ENCODE data around the gene MMP23B. TPM values are rescaled to one million over a fixed set of nuclear protein-coding genes. Genes with fewer than 3 reads are reported as not detected.
"Not testable (repeated sequence)": the region's sequence is repeated elsewhere in the genome, so short reads cannot be mapped to it uniquely, and the experiment has no call there.

The MMP23B gene
- total and polyA plus RNA-seq, 10 of the 15 experiments (the other 5 are each of a cell fraction or from before 2014, with no cell fraction given): 0.25 to 0.76 (median 0.34) TPM; not detected in 4

DNA sequence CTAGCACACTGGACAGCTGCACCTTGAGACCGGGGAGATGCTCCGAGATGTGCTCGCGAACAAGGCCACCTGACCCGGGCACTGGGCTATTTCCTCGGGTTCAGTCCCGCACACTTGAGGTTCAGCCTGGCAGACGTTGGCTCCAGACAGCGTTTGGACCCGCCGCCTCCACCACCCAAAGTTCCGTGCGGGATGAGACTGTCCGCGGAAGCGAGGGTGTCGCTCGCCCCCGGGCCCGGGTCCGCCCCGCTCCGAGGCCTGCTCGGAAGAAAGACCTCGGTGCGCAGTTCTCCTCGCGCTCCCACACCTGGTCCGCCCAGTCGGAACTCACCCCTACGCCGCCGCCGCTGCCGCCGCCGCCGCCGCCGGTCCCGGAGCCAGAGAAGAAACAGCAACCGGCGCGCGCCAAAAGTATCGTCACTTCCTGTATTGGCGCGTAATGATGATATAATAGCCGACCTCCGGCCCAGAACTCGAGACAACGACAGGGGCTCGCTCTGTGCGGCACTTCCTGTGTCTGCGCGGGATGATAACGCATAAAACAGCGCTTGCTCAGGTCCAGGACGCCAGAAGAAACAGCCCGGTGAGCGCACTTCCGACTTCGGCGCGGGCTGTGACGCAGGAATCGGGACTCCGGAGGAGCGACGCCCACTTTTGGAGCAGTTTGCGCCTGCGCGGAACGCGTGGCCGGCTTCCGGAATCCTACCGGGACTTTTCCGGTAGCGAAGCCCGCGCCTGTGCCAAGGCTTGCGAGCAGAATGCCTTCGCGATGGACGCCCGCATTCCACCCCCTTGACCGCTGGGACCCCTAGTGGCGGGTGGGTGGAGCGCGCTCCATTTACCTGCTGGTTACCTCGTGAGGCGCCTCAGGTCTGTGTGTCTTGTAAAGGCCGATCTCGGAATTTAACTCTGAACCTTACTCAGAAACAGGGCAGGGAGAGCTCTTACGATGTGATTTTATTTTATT, 26.9 kb downstream of the MMP23B start, which contains the start of gene CDK11B:
TSS of gene CDK11B (minus strand) at position 422 of the 967 bp plus-strand sequence. CDS start 1,519 bp downstream, outside the sequence.
- BruUV-seq (replicated peaks); in situ Hi-C loops (cut with MboI): not testable (repeated sequence)
- TF ChIP-seq POLR2AphosphoS5 (IDR thresholded peaks at IDR 0.05; ENCODE audit: low read length): 0 out of 2 replicates have a peak, but pooled peaks have one; percentile 52
- peak; percentile 93 for TF ChIP-seq GATAD2B (conservative IDR thresholded peaks at IDR 0.05; ENCODE audit: low read depth)
- TF ChIP-seq POU2F2 (IDR thresholded peaks at IDR 0.05; ENCODE audit: borderline replicate concordance, low read depth, low read length): peak; percentile 26; the same call in 1 of the 3 replicates
- peak; percentile 84 for TF ChIP-seq IKZF1 (conservative IDR thresholded peaks at IDR 0.05)
- TF ChIP-seq GABPA (IDR thresholded peaks at IDR 0.05; ENCODE audit: low read depth): peak; percentile 89
- TF ChIP-seq CBFB (IDR thresholded peaks at IDR 0.05; ENCODE audit: low read depth): peak; percentile 23; the same call in 1 of the 2 replicates
- TF ChIP-seq CREB1 (IDR thresholded peaks at IDR 0.05; ENCODE audit: low read depth): peak; percentile 98
- peak; percentile 79 for TF ChIP-seq KLF5 (IDR thresholded peaks at IDR 0.05; ENCODE audit: partially characterized antibody)
- 0 out of 2 replicates have a peak, but pooled peaks have one; percentile 21 for TF ChIP-seq RAD51 (IDR thresholded peaks at IDR 0.05)
- TF ChIP-seq RELA (IDR thresholded peaks at IDR 0.05; ENCODE audit: borderline replicate concordance, partially characterized antibody): peak; percentile 82
- TF ChIP-seq, protein P1, sequence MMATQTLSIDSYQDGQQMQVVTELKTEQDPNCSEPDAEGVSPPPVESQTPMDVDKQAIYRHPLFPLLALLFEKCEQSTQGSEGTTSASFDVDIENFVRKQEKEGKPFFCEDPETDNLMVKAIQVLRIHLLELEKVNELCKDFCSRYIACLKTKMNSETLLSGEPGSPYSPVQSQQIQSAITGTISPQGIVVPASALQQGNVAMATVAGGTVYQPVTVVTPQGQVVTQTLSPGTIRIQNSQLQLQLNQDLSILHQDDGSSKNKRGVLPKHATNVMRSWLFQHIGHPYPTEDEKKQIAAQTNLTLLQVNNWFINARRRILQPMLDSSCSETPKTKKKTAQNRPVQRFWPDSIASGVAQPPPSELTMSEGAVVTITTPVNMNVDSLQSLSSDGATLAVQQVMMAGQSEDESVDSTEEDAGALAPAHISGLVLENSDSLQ (IDR thresholded peaks at IDR 0.05): peak; percentile 15; the same call in 1 of the 2 replicates
- TF ChIP-seq, protein P2, sequence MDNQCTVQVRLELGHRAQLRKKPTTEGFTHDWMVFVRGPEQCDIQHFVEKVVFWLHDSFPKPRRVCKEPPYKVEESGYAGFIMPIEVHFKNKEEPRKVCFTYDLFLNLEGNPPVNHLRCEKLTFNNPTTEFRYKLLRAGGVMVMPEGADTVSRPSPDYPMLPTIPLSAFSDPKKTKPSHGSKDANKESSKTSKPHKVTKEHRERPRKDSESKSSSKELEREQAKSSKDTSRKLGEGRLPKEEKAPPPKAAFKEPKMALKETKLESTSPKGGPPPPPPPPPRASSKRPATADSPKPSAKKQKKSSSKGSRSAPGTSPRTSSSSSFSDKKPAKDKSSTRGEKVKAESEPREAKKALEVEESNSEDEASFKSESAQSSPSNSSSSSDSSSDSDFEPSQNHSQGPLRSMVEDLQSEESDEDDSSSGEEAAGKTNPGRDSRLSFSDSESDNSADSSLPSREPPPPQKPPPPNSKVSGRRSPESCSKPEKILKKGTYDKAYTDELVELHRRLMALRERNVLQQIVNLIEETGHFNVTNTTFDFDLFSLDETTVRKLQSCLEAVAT (IDR thresholded peaks at IDR 0.05): peak; percentile 90
- TF ChIP-seq, protein P3, sequence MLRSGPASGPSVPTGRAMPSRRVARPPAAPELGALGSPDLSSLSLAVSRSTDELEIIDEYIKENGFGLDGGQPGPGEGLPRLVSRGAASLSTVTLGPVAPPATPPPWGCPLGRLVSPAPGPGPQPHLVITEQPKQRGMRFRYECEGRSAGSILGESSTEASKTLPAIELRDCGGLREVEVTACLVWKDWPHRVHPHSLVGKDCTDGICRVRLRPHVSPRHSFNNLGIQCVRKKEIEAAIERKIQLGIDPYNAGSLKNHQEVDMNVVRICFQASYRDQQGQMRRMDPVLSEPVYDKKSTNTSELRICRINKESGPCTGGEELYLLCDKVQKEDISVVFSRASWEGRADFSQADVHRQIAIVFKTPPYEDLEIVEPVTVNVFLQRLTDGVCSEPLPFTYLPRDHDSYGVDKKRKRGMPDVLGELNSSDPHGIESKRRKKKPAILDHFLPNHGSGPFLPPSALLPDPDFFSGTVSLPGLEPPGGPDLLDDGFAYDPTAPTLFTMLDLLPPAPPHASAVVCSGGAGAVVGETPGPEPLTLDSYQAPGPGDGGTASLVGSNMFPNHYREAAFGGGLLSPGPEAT (IDR thresholded peaks at IDR 0.05; ENCODE audit: low read depth): peak; percentile 97
- TF ChIP-seq, protein P4, sequence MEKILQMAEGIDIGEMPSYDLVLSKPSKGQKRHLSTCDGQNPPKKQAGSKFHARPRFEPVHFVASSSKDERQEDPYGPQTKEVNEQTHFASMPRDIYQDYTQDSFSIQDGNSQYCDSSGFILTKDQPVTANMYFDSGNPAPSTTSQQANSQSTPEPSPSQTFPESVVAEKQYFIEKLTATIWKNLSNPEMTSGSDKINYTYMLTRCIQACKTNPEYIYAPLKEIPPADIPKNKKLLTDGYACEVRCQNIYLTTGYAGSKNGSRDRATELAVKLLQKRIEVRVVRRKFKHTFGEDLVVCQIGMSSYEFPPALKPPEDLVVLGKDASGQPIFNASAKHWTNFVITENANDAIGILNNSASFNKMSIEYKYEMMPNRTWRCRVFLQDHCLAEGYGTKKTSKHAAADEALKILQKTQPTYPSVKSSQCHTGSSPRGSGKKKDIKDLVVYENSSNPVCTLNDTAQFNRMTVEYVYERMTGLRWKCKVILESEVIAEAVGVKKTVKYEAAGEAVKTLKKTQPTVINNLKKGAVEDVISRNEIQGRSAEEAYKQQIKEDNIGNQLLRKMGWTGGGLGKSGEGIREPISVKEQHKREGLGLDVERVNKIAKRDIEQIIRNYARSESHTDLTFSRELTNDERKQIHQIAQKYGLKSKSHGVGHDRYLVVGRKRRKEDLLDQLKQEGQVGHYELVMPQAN (conservative IDR thresholded peaks at IDR 0.05): peak; percentile 89

More for the DNA sequence above, 26.9 kb downstream of the MMP23B start, which contains the start of gene CDK11B:
- Histone ChIP-seq H3K27ac (ENCODE audit: control insufficient read depth, insufficient read depth) (peak within 1 kb of the TSS; percentile 96), H3K4me3 (peak within 1 kb of the TSS; percentile 68), H3K36me3 (ENCODE audit: control insufficient read depth in 2 of 2, insufficient read depth in 2 of 2, low read length in 1 of 2) (peaks cover 1 to 13% of the 10 kb centered on the region in 2 experiments; a peak in 3 of 4 replicates), H2AFZ (ENCODE audit: control insufficient read depth, low read depth, low read length) (peak within 1 kb of the TSS; percentile 90), H3K9ac (ENCODE audit: control insufficient read depth, insufficient read depth, low read length) (peak within 1 kb of the TSS; percentile 89), H3K4me2 (ENCODE audit: control insufficient read depth, insufficient read depth) (peak within 1 kb of the TSS; percentile 74; the same call in 1 of the 2 replicates)
- SMC1A ChIA-PET (ENCODE audit: uncharacterized antibody, unreplicated experiment): interaction anchor here (0.6 kb wide), 1 partner anchor 42 kb away, joined by 3 read pairs; no protein-coding TSS in a partner anchor
- H3K9me3 ChIP-seq (replicated peaks; ENCODE audit: control insufficient read depth, insufficient read depth, low read length); POLR2A ChIA-PET; H3K27me3 ChIP-seq (replicated peaks in 1 of 2; ENCODE audit: control insufficient read depth in 2 of 2, insufficient read depth in 2 of 2, low read length in 1 of 2); H3K4me1 ChIP-seq (ENCODE audit: control insufficient read depth, insufficient read depth, low read length); H4K20me1 ChIP-seq (ENCODE audit: control insufficient read depth, insufficient read depth); CTCF ChIA-PET; H3K79me2 ChIP-seq (ENCODE audit: control insufficient read depth, insufficient read depth, low read length); RAD21 ChIA-PET (ENCODE audit: unreplicated experiment): not testable (repeated sequence)
- FAIRE-seq: peak; percentile 98
- peak; percentile 87 for DNase-seq (ENCODE audit: low read depth, low spot score)
- intact Hi-C loops (cut with micrococcal nuclease; ENCODE audit: unreplicated experiment): loop anchor here (5.0 kb wide), 1 partner anchor 63 kb away; the partner anchor contains the start of gene CDK11A
- ATAC-seq: peak; percentile 94
- under 1% methylated on average over 54 of the region's 96 CpGs for WGBS (ENCODE audit: insufficient coverage, insufficient replicate concordance, low lambda C conversion rate, missing lambda C conversion rate)

Measured in GM12878 (cell line).